GM21367 (cell line): ENCODE measurements around the gene UBE2G1.

ENCODE experiments used
- ATAC-seq: cut with Tn5 transposase; IDR thresholded peaks from one replicate; pipeline ENCODE4 v1.9.1; 2021; ENCODE audit not compliant: unreplicated experiment

UBE2G1 gene

DNA sequence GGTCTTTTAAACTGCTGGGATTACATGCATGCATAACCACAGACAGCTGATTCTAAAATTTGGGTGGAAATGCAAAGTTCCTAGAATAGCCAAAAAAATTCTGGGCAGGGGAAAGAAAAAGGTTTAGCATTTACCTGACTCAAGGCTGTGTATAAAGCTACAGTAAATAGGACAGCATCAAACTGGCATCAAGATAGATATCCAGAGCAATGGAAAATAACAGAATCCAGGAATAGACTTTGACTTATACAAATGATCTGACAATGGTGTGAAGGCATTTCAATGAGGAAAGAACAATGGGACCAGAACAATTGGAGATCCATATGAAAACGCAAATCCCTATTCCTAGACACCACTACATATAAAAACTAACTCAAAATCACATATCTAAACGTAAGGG lies 115.6 kb downstream of the UBE2G1 start:
- ATAC-seq: no peak

DNA sequence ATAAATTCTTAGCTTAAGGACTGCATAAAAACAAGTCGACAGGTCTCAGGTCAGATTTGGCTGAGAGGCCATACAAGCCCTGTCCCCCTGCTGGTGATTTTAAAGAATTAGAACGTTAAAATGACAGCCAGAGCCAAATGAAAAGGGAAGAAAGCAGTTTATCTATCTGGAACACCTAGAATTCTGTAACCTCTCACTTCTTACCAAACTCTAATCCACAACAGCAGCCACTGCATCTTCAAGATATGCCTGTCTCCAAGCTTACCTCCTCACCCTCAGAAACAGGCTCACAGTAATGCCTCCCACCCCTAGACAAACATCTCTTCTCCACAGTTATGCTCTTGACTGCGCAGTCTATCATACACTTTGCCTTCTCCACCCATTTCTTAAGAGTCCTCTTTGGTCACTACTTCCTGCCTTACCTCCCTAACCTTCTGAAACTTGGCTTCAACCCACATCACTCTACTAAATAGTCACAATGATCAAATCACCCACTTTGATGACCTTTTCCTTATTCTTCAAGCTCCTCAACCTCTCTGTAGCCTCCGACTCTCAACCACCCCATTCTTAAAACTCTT lies 116.9 kb downstream of the UBE2G1 start:
- no peak for ATAC-seq

DNA sequence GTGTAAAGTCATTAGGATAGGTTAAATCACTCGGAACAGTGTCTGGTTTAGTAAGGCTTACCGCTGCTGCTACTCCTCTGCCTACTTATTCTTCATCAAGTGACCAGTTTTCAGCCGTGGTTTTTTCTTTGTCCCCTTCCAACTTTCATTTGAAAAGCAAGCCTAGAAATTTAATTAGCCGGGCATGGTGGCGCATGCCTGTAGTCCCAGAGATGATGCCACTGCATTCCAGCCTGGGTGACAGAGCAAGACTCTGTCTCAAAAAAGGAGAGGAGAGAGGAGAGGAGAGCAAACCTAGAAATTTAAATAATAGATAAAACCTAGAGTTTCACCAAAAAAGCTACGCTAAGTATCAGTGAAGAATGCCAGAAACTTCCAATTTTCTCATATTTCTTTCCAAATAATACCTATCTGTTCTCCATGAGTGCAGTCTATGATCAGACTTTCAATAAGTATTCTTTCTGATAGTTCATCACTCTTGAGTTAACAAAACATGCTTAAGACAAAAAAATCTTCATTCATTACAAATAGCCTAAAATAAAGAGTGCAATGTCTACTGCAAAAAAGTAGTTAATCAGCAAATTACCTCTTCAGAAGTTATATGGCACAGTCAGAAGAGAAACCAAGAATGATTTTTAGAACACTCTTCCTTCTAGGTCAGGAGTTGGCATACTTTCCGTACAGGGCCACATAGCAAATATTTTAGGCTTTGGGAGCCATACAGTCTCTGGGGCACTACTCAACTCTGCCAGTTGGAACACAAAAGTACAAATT lies 117.8 kb downstream of the UBE2G1 start:
- ATAC-seq: no peak

DNA sequence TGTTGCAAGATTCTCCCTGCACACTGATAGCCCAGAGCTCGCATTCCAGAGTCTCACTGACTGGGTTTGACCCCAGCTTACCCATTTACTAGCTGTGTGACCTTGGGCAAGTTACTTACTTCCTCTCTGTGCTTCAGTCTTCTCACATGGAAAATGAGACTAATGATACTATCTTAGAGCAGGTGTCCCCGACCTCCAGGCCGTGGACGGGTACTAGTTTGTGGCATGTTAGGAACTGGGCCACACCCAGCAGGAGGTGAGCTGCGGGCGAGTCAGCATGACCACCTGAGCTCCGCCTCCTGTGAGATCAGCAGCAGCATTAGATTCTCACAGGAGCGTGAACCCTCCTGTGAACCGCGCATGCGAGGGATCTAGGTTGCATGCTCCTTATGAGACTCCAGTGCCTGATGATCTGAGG lies 118.5 kb downstream of the UBE2G1 start:
- ATAC-seq: no peak

DNA sequence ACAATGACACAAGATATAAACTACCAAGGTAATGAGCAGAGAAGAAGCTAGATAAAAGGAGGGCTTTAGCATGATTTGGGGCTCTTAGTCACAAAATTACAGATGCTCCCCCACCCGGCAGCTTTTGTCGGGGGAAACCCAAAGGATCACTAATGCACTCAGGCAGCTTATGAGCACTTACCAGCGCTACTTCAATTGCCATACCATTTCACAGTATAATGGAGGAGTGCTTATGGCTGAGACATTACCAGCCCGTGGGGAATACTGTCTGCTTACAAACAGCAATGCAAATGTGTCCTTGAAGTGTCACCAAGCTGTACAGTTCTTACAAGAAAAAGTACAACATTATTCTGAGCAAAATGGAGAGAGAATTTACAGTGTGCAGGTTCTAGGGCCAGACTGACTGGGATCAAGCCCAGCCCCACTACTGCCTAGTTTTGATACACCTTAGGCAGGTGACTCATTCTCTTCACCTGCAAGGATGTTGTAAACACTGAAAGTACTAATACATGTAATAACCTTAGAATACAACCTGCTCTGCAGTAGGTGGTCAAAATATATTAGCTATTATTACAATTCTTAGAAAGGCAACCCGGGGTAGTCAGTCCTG lies 119.0 kb downstream of the UBE2G1 start:
- no peak for ATAC-seq

DNA sequence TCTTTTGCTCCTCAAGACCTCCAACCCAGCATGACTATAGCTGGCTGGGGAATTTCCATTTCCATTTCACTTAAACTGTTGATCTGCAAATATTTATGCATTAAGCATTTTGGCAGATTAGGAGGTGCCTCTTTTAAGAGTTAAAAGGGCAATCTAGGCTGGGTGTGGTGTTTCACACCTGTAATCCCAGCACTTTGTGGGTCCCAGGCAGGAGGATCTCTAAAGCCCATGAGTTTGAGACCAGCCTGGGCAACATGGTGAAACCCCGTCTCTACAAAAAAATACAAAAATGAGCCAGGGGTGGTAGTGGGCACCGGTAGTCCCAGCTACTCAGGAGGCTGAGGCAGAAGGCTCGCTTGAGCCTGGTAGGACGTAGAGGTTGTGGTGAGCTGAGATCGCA lies 119.8 kb downstream of the UBE2G1 start:
- ATAC-seq: no peak

DNA sequence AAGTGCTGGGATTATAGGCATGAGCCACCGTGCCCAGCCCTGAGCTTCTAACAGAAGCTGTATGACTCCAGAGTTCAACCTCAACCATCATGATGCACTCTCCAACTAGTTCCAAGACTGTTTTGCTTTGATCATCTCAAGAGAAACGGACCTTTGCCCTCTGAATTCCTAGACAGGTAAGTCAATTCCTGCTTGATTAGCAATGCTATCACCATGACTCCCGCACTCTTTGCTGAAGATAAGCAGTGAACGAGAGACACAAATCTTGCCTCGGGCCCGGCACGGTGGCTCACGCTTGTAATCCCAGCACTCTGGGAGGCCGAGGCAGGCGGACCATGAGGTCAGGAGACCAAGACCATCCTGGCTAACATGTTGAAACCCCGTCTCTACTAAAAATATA lies 124.9 kb downstream of the UBE2G1 start:
- no peak for ATAC-seq

DNA sequence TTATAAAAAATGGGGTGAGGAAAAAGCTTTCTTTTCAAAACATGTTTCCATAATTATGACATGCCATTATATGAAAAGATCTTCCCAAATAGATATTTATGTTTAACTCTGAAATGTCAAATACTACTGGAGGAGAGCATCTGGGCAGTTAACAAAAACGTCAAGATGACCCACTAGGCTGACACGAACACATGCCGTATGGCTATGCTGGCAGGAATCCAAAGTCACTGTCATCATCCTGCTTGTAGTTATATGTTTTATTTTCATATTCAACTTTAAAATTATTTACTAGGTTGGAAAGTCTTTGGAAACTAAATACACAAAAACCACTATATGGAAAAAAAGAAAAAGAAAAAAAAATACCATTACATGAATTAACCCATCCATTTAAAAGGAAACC lies 130.0 kb downstream of the UBE2G1 start:
- no peak for ATAC-seq

DNA sequence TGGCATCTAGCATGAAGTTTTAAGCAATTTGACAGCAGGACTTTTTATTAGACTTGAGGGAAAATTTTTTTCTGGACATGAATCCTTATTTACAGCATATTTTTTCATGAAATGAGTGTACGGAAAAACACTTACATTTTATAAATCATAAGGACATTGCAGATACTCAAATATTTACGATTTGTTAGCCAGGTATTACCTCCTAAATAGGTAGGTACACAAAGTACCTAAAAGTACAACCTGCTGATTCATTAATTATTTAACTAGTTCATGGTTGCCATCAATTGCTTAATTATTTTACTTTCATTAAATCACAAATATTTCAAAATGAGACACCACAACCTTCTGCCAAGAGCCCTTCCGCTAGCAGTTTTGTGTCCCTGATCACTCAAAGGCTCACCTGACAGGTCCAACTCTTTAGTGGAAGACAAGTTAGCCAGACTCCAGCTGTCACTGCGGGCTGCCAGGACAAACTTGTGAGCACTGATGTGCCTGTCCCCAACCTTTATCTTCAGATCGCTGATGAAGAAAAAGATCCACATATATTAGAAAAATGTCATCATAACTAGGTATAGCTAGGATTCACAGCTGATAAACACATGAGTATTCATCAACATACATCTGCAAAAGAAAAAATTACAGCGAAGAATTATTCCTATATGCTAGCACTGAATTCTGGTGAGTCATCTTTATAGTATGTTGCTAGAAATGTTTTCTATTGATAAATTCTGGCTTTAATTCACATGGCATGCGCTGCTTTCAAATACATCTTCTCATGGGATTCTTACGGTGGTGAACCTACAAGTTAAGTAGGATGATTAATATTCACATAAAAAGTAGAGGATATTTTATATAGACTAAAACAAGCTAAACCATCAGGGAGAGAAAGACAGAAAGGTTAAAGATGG lies 130.8 kb downstream of the UBE2G1 start:
- no peak for ATAC-seq

DNA sequence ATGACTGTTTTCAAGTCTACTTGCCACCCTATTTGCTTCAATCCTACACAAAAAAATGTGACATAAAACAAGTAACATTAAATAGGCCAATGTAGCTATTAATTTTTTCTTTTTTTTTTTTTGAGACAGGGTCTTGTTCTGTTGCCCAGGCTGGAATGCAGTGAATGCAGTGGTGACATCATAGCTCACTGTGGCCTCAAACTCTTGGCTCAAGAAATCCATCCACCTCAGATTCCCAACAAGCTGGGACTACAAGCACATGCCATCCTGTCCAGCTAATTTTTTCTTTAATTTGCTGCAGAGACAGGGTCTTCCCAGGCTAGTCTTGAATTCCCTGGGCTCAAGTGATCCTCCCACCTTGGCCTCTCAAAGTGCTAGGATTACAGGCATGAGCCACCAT lies 132.1 kb downstream of the UBE2G1 start:
- no peak for ATAC-seq

DNA sequence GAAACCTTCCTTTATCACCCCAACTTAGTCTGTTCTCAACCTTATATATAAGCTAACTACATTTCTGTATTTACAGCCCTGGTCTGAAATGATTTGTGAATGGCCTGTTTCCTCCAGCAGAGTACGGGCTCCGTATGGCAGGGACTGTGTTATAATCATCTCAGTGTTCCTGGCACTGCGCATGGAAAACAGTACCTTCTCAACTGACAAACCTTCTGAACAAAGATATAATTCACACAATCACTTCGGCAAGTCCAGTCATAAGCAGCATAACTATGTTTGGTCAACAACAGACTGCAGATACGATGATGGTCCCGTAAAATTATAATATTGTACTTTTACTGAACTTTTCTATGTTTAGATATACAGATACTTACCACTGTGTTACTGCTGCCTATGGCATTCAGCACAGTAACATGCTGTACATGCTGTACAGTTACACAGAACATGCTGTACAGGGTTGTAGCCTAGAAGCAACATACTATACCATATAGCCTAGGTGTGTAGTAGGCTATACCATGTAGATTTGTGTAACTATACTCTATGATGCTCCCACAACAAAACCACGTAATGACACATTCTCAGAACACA lies 132.7 kb downstream of the UBE2G1 start:
- no peak for ATAC-seq

DNA sequence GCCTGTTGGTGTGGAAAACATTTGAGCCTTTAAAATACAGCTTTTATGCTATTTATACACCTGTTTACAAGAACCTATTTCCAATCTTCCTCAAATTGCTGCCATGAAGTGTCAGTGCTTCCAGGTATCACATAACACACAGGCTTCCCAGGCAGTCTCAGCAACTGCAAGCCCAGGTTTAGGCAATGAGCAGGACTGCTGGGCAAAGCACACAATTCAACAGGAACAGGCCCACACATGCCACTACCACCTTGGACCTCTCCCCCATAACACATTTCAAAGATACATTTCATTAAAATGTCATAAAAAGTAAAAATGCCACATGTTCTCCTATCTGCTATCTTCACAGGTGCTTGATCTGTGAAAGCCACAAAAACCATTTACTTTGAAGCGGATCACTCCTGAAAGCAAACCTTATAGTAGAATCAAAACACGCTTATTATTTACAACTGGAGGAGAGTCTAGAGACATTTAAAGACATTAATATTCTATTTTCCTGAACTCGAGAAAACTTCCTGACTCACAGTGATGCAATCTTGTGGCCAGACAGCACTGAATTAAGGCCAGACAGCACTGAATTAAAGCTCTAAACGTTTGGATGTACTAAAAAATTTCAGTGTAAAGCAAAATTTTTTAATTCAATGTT lies 134.2 kb downstream of the UBE2G1 start:
- ATAC-seq: no peak

DNA sequence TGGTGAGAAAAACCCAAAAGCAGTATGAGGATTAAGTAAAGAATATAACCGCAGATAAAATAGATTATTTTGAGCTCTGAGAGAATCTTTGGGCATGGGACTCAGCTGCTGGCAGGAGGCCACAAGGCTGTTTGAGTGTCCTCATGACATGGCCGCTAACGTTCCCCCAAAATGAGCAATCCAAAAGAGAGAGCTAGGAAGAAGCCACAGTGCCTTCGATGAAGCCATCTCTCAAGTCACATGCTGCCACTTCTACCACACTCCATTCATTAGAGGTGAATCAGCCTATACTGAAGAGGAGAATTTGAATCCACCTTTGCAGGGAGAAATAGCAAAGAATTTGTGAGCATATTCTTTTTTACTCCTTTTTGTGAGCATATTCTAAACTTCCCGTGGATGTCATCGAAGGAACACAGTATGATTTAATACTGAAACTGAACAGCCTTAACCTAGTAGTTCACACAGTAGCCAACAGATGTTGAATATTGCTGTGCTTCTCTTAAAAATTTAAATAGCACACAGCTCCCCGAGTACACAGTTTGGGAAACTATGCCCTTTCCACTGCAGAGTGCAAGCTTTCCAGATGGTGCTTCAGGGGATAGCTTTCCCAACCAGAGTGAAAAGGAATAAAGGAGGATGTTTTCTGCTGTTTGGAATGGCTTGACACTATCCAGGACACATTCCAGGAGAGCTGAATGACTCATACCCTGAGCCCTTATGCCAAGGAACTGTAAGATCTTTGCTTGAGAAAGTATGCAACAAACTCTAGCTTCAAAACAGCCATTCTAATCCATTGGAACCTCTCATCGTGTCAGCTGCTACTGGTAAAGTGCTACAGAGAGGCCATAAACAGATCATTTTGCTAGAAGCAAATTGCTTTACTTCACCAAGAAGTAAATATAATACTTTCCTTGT lies 136.6 kb downstream of the UBE2G1 start:
- ATAC-seq: no peak

DNA sequence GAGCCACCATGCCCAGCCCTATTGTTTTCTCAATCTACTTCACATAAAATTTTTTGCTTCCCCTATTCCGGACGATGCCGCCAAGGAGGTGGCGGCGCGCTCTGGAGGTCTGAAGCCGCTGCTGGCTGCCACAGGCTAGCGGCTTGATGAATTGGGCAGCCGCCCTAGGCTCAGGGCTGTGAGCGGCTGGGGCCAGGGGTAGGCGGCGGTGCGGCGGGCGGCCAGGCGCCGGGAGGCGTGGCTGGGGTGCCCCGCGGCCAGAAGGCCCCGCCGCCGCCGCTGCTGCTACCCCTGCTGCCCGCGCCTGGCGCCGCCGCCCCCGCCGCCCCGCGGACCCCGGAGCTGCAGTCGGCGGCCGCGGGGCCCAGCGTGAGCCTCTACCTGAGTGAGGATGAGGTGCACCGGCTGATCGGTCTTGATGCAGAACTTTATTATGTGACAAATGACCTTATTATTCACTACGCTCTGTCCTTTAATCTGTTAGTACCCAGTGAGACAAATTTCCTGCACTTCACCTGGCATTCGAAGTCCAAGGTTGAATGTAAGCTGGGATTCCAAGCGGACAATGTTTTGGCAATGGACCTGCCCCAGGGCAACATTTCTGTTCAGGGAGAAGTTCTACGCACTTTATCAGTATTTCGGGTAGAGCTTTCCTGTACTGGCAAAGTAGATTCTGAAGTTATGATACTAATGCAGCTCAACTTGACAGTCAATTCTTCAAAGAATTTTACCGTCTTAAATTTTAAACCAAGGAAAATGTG lies 144.4 kb downstream of the UBE2G1 start:
- no peak for ATAC-seq

DNA sequence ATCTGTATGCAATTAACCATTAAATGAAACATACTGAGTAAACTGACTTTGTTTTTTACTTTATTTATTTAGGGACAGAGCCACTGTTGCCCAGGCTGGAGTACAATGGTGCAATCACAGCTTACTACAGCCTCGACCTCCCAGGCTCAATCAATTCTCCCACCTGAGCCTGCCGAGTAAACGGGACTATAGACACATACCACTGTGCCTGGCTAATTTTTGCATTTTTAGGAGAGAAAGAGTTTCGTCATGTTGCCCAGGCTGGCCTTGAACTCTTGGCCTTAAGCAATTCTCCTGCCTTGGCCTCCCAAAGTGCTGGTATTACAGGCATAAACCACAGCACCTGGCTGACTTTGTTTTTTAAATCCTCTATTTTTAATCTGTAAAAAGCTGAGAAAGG lies 145.3 kb downstream of the UBE2G1 start:
- ATAC-seq: no peak

DNA sequence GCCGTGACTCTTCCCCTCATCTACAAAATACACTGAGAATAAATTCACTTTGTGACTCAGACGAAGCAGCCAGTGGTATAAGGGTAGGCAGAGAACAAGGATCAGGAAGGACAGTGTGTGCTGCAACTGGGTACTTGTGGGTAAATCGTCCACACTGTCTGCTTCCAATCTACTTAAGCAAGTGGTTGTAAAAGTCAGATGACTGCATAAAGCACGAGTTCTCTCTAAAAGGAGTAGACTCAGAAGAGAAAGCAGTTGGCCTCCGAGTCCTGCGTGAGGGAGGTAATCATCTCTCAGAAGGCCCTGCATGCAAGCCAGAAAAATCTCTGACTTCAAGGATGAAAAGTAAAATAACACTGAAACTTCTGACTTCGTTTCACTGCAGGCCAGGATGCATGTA lies 145.8 kb downstream of the UBE2G1 start:
- no peak for ATAC-seq
